Effector memory CD8-positive, alpha-beta T cell (primary cell): Measurements from ENCODE around the gene EYA3.

ENCODE experiments used
- ATAC-seq: fragments of 150-1000 bp; cut with Tn5 transposase; replicated peaks from 2 replicates; pipeline ENCODE4 v1.10.0; 2021; ENCODE audit warnings: mild to moderate bottlenecking, moderate library complexity
- DNase-seq, 3 experiments: peaks; one replicate each; pipeline ENCODE4 v3.0.0; 2021
- H3K27ac Mint-ChIP-seq, 2 donors: one replicate each; pipeline ENCODE4 v1.8.0; 2022; ENCODE audit warnings: mild to moderate bottlenecking in 2 of 2, mixed read lengths in 2 of 2, moderate library complexity in 2 of 2
- H3K27me3 Mint-ChIP-seq, 2 donors: one replicate each; pipeline ENCODE4 v1.8.0; 2022; ENCODE audit warnings: mixed read lengths in 2 of 2
- H3K36me3 Mint-ChIP-seq: one replicate; pipeline ENCODE4 v1.8.0; 2022; ENCODE audit warnings: mild to moderate bottlenecking, moderate library complexity, mixed read lengths; ENCODE audit not compliant: insufficient read depth
- H3K4me1 Mint-ChIP-seq, 2 donors: one replicate each; pipeline ENCODE4 v1.8.0; 2022; ENCODE audit warnings: low read depth in 2 of 2, mixed read lengths in 2 of 2
- H3K4me3 Mint-ChIP-seq, 2 donors: one replicate each; pipeline ENCODE4 v1.8.0; 2022; ENCODE audit warnings: mild to moderate bottlenecking in 2 of 2, mixed read lengths in 2 of 2, moderate library complexity in 2 of 2
- H3K9me3 Mint-ChIP-seq, 2 donors: one replicate each; pipeline ENCODE4 v1.8.0; 2022; ENCODE audit warnings: mixed read lengths in 2 of 2

Gene EYA3

DNA sequence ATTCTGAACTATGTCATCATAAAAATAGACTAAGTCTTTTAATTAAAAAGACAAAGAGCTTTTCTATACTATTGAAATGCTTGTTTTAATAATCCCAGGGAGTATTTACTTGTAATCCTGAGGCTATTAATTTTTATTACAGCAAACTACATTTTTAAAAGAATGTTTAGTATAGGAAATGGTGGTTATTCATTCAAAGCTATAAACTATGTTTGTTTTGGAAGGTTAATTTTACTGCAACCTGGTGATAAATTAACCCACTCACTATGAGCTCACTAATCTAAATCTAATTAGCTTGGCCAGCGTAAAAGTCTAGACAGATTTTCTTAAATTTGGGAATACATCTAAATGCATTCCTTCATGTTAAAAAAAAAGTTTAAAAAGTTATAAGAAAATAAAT, 13.8 kb upstream of the EYA3 start:
- Mint-ChIP-seq H3K27me3 (no peaks in the 10 kb centered on the region), H3K4me1 (no peaks in the 10 kb centered on the region), H3K27ac (no peak overlapping the region), H3K36me3 (peaks cover 6% of the 10 kb centered on the region), H3K4me3 (no peak overlapping the region), H3K9me3 (no peaks in the 10 kb centered on the region)
- DNase-seq (no peak), ATAC-seq (no peak)

GRCh38 chr1:28099050-28099769, 10.8 kb upstream of the EYA3 start:
- DNase-seq = no peak
- Mint-ChIP-seq H3K4me1 (no peaks in the 10 kb centered on the region), H3K27me3 (no peaks in the 10 kb centered on the region)

DNA sequence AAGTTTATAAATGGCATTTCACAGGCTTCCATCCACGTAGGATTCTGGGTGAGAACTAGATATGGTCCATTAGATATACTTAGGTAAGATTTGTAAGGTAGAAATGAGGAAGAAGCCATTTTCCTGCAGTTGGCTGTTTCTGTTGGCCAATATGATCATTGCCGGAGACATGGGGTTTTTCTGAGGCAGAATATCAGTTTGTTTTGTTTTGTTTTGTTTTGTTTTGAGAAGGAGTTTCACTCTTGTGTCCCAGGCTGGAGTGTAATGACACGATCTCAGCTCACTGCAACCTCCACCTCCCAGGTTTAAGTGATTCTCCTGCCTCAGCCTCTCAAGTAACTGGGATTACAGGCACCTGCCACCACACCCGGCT, 8.7 kb upstream of the EYA3 start:
- Mint-ChIP-seq H3K36me3 (peaks cover 6% of the 10 kb centered on the region), H3K27me3 (no peaks in the 10 kb centered on the region), H3K9me3 (no peaks in the 10 kb centered on the region), H3K27ac (no peak overlapping the region), H3K4me3 (no peak overlapping the region), H3K4me1 (no peaks in the 10 kb centered on the region)
- DNase-seq (no peak), ATAC-seq (no peak)

More at GRCh38 chr1:28099050-28099769, 10.8 kb upstream of the EYA3 start:
- no peak for ATAC-seq
- no peak overlapping the region for H3K27ac Mint-ChIP-seq
- H3K4me3 Mint-ChIP-seq = no peak overlapping the region
- H3K36me3 Mint-ChIP-seq = peaks cover 6% of the 10 kb centered on the region
- no peaks in the 10 kb centered on the region for H3K9me3 Mint-ChIP-seq

DNA sequence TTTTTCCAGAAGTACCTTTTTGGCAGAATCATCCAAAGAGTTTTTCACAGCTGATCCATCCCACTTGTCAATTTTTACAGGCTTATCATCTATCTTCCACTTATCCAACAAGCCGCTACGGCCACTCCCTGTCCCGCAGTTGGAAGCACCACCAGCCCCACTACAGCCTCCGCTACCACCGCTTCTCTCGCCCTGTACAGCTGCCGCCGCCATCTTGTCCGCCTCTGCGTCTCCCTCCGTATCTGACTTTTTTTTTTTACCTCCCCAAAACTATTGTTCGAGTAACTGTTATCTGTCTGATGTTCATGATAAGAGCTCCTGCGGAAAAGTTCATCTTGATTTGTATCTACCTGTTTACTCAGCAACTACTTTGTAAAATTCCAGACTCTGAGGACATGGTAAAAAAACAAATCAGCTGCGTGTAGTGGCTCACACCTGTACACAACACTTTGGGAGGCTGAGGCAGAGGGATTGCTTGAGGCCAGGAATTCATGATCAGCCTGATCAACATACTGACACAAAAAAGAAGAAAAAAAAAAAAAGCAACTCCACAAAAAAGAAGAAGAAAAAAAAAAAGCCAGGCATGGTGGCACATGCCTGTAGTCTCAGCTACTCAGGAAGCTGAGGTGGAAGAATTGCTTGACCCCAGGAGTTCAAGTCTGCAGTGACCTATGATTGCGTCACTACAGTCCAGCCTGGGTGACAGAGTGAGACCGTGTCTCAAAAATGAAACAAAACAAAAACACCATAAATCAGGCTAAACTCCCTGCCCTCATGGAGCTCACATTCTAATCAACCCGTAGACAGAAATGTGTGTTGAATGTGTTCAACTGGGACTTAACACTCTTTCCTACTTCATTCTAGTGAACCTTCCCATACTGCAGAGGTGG, 8.0 kb upstream of the EYA3 start:
- Mint-ChIP-seq H3K4me1 (no peaks in the 10 kb centered on the region), H3K9me3 (no peaks in the 10 kb centered on the region)

DNA sequence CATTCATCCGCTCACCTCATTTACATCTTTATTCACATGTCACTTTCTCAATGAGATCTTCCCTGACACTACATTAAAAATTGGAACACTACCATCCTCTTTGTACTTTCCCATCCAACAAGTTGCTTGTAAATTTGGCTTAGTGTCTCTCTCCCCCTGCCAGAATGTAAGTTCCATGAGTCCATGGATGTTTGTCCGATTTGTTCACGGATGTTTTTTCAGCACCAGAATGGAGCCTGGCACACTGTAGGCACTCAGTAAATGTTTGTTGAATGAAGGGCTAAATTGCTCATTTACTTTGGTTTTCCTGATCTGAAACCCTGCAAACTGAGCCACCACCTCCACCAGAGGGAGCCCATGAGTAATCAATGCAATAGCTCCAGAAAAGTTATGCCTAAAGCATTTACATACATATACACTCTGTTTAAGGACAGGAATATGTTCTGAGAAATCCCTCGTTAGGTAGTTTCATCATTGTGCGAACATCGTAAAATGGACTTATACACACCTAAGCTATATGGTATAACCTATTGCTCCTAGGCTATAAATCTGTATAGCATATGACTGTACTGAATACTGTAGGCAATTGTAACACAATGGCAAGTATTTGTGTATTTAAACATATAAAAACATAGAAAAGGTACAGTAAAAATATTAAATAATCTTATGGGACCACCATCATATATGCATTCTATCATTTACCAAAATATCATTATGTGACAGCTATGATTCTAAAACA, 2.8 kb upstream of the EYA3 start:
- no peaks in the 10 kb centered on the region for H3K27me3 Mint-ChIP-seq
- H3K27ac Mint-ChIP-seq = peak overlapping the region in 1 of 2 donors; percentile 4
- H3K4me3 Mint-ChIP-seq = peak overlapping the region; percentile 49 to 51
- peaks cover 22 to 28% of the 10 kb centered on the region in 2 donors for H3K4me1 Mint-ChIP-seq
- DNase-seq (peak; percentile 78 to 85 (median 83)), ATAC-seq (no peak)
- peaks cover 14% of the 10 kb centered on the region for H3K36me3 Mint-ChIP-seq
- no peaks in the 10 kb centered on the region for H3K9me3 Mint-ChIP-seq

More for the DNA sequence above, 8.0 kb upstream of the EYA3 start:
- no peaks in the 10 kb centered on the region for H3K27me3 Mint-ChIP-seq
- no peak overlapping the region for H3K4me3 Mint-ChIP-seq
- ATAC-seq = no peak
- DNase-seq = no peak
- H3K36me3 Mint-ChIP-seq = peaks cover 3% of the 10 kb centered on the region
- H3K27ac Mint-ChIP-seq = no peak overlapping the region

DNA sequence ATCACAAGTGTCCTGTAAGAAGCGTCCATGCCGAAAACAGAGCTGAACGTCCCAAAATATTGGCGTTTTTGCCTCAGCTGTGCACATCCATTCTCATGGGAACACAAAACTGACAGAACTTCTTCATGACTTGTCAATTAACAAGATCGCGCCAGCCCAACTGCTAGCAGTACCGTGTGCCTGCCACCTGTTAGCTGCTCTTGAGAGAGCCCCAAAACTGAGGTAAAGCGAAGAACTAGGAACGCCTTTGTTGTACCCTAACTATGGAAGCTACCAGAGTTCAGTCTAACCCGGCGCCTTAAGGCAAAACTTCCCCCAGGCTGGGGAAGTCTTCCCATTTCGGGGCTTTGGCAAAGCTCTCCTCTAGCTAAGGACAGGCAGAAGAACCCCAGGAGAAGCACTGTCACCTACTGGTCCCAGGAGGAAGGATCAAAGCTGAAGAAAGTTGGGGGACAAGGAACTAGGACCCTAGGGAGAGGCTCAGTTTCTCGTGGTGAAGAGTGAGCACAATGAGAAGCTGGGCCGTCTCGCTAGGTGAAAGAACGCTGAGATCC, 719 bp downstream of the EYA3 start:
- Mint-ChIP-seq H3K4me1 (peaks cover 24 to 37% of the 10 kb centered on the region in 2 donors), H3K4me3 (peak overlapping the region; percentile 88 to 94), H3K9me3 (no peaks in the 10 kb centered on the region), H3K27me3 (no peaks in the 10 kb centered on the region), H3K36me3 (peaks cover 14% of the 10 kb centered on the region), H3K27ac (peak overlapping the region; percentile 94 to 95)
- peak; percentile 0 for ATAC-seq
- peak in 2 of 3 experiments; percentile 11 to 14 for DNase-seq

DNA sequence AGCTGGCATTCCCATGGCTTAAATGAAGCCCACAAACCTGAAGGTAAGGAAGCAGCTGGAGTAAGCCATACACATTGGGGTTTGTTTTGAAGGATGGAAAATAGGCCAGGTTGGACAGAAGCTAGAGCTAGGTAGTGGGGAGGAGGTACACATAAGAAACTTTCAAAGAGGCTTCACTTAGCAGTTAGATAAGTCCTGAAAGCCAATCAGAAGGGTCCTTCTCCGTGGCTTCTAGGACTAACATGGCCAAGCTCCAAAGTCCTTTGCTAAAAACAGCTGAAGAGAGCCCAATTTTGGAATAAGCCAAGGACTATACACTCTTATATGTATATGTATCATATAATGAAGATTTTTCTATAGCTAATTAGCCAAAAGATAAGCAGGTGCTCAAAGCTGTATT, 1.8 kb downstream of the EYA3 start:
- DNase-seq (no peak), ATAC-seq (no peak)
- H3K27ac Mint-ChIP-seq = peak overlapping the region in 1 of 2 donors; percentile 95
- H3K4me3 Mint-ChIP-seq = peak overlapping the region; percentile 88 to 94
- no peaks in the 10 kb centered on the region for H3K27me3 Mint-ChIP-seq
- peaks cover 24 to 37% of the 10 kb centered on the region in 2 donors for H3K4me1 Mint-ChIP-seq
- peaks cover 14% of the 10 kb centered on the region for H3K36me3 Mint-ChIP-seq
- no peaks in the 10 kb centered on the region for H3K9me3 Mint-ChIP-seq

GRCh38 chr1:28085129-28085528, 3.3 kb downstream of the EYA3 start:
- no peak for ATAC-seq
- no peaks in the 10 kb centered on the region for H3K9me3 Mint-ChIP-seq
- H3K36me3 Mint-ChIP-seq = peaks cover 14% of the 10 kb centered on the region
- H3K4me1 Mint-ChIP-seq = peaks cover 18 to 32% of the 10 kb centered on the region in 2 donors
- no peak for DNase-seq
- no peak overlapping the region for H3K4me3 Mint-ChIP-seq
- no peak overlapping the region for H3K27ac Mint-ChIP-seq
- no peaks in the 10 kb centered on the region for H3K27me3 Mint-ChIP-seq

DNA sequence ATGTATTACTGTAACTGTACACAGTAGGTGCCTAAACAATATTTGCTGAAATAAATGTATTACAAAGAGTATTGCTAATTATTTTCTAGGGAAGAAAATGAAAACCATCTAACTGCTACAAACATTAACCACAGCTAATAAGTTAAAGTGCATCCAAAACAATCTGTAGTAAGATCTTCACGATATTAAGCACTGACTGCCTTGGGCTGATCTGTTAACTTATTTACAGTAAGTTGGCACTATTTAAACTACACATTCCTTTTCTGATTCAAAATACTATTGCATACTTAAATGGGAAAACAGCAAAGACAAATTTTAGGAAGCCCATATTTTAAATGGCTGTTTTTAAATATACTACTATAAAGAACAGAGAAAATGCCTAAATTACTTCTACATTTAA, 4.5 kb downstream of the EYA3 start:
- H3K4me3 Mint-ChIP-seq = no peak overlapping the region

GRCh38 chr1:28078680-28079626, 9.5 kb downstream of the EYA3 start:
- peak overlapping the region in 1 of 2 donors; percentile 25 for H3K27ac Mint-ChIP-seq
- DNase-seq (no peak), ATAC-seq (no peak)
- H3K27me3 Mint-ChIP-seq = no peaks in the 10 kb centered on the region
- peaks cover 6 to 16% of the 10 kb centered on the region in 2 donors for H3K4me1 Mint-ChIP-seq
- H3K9me3 Mint-ChIP-seq = no peaks in the 10 kb centered on the region
- H3K36me3 Mint-ChIP-seq = peaks cover 25% of the 10 kb centered on the region
- H3K4me3 Mint-ChIP-seq = no peak overlapping the region

More for the DNA sequence above, 4.5 kb downstream of the EYA3 start:
- ATAC-seq (no peak), DNase-seq (no peak)
- peaks cover 18% of the 10 kb centered on the region for H3K36me3 Mint-ChIP-seq
- peaks cover 18 to 32% of the 10 kb centered on the region in 2 donors for H3K4me1 Mint-ChIP-seq
- no peaks in the 10 kb centered on the region for H3K9me3 Mint-ChIP-seq
- H3K27ac Mint-ChIP-seq = no peak overlapping the region
- no peaks in the 10 kb centered on the region for H3K27me3 Mint-ChIP-seq

GRCh38 chr1:28078262-28078661, 10.1 kb downstream of the EYA3 start:
- DNase-seq = no peak
- ATAC-seq = no peak
- Mint-ChIP-seq H3K36me3 (peaks cover 25% of the 10 kb centered on the region), H3K9me3 (no peaks in the 10 kb centered on the region), H3K27ac (peak overlapping the region in 1 of 2 donors; percentile 25), H3K4me1 (peaks cover 6 to 16% of the 10 kb centered on the region in 2 donors), H3K27me3 (no peaks in the 10 kb centered on the region), H3K4me3 (no peak overlapping the region)

- Mint-ChIP-seq H3K9me3 (no peaks in the 10 kb centered on the region), H3K4me1 (peaks cover 7 to 21% of the 10 kb centered on the region in 2 donors), H3K27ac (peak overlapping the region in 1 of 2 donors; percentile 22), H3K27me3 (no peaks in the 10 kb centered on the region), H3K4me3 (no peak overlapping the region), H3K36me3 (peaks cover 19% of the 10 kb centered on the region)
- ATAC-seq (no peak), DNase-seq (no peak)
Measured at GRCh38 chr1:28074892-28075511, 13.4 kb downstream of the EYA3 start.
